NOMO-1 (cell line): ENCODE results near the gene ADAMTSL3.

ENCODE experiments used
- DNase-seq, 2 experiments: peaks; one replicate each; lab custom pipeline; 2025; ENCODE audit not compliant: unreplicated experiment in 2 of 2; lab: John Stamatoyannopoulos, UW

ADAMTSL3 gene

DNA sequence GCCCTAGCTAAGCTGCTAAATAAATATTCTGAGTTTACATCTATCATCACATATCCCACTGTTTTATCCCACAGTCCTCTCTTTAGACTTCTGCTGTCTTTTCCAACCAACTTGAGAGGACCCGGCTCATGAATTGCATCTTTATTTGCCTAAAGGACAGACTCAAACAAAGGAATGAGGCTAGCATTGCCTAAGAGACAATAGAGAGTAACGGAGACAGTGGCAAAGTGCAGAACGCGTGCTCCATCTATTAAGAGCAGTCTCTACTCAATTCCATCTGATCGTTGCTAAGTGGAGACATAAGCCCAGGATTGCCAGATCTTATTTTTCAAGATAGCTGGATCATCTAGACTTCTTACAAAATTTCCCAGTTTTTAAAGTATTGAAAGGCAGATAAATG lies 2.3 kb downstream of the ADAMTSL3 start:
- DNase-seq = no peak

GRCh38 chr15:83656943-83657528 lies 3.1 kb downstream of the ADAMTSL3 start:
- no peak for DNase-seq

GRCh38 chr15:83657549-83657948 lies 3.6 kb downstream of the ADAMTSL3 start:
- no peak for DNase-seq

GRCh38 chr15:83658430-83659416 lies 4.8 kb downstream of the ADAMTSL3 start:
- no peak for DNase-seq

GRCh38 chr15:83659417-83659812 lies 5.5 kb downstream of the ADAMTSL3 start:
- DNase-seq = no peak

DNA sequence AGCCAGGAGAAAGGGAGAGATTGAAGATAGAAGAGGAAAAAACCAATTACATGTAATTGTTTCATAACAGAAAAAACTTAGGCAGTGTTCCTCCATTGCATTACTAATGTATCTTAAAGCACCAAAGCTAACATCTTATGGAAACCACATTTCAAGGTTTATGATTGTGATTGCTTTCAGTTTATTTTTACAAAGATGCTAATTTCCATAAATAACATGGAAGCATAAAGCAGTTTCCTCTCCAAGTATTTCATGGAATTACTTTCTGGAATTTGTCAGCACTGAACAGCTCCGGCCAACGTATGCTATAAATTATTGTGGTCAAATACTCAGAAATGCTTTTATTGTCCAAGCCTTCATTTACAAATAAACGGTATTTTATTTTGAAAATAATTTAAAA lies 11.6 kb downstream of the ADAMTSL3 start:
- no peak for DNase-seq

- no peak for DNase-seq
These were observed 16.8 kb downstream of the ADAMTSL3 start for GRCh38 chr15:83670672-83671229.

GRCh38 chr15:83671603-83672002 lies 17.7 kb downstream of the ADAMTSL3 start:
- DNase-seq = no peak

DNA sequence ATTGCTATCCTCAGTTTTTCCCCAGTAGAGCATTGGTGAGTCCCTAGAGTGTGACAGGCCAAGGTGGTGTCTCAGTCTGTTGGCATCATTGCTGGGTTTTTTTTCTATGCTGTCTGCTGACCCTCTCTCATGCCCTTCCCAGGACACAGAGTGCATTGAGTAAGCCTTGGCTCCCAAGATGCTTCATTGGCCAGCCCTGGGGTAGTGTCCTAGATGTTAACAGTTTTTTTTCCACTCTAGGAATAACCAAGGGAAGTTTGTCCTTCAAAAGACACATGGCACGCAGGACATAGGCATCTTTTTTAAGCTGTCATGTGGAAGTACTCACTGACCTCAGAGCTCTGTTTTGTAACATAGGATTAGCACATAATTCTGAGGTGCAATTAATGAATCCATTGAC lies 19.5 kb downstream of the ADAMTSL3 start:
- no peak for DNase-seq

GRCh38 chr15:83682476-83683088 lies 28.7 kb downstream of the ADAMTSL3 start:
- DNase-seq = no peak

DNA sequence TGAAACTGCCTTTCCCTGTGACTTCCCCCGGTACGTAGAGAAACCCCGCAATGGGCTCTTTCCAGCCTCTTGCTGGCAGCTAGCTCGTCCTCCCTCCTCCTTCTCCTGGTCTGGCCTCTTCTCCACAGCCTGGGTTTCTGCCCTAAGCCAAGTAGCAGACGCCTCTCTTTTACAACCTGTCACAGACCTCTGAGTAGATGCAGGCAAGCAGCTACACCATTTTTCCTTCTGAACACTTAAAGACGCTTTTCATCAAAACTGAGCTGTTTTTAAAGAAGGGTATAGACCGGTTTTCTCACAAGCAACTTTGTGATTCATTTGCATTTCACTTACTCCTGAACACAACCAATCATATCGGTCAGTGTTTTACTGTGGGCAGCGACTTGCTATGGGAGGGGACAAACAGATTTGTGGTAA lies 32.0 kb downstream of the ADAMTSL3 start:
- DNase-seq = no peak

DNA sequence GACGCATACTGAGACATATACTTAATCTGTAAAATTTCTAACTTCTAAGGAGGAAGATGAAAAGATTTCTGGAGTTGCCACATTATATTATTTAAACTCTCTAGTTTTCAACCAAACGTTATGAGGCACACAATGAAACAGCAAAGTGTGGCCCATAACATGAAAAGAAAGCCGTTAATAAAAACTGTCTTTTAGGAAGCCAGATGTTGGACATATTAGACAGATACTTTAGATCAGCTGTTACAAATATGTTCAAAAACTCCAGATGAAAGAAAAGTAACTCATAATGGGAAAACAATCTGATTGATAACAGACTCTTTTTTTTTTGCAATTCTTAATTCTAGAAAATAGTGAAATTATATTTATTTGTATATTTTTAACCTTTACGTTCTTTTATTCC lies 34.3 kb downstream of the ADAMTSL3 start:
- no peak for DNase-seq

DNA sequence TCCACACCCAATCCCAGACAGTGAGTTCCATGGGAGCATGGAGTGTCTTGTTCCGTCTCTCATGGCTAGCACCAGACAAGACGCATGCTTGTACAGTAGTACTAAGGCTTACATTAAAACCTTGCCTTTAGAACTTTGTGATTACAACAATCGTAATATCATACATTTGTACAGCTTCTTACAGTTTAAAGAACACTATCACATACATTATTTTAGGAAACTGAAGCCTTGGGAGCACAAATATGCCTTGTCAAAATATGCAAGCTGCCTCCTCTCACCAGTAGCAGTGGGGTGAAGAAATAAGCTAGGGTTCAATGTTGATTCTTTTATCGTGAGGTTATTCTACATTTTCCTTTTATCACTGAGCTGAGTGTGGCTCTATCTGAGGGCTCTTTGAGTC lies 36.8 kb downstream of the ADAMTSL3 start:
- no peak for DNase-seq

GRCh38 chr15:83692746-83693581 lies 39.0 kb downstream of the ADAMTSL3 start:
- no peak for DNase-seq

DNA sequence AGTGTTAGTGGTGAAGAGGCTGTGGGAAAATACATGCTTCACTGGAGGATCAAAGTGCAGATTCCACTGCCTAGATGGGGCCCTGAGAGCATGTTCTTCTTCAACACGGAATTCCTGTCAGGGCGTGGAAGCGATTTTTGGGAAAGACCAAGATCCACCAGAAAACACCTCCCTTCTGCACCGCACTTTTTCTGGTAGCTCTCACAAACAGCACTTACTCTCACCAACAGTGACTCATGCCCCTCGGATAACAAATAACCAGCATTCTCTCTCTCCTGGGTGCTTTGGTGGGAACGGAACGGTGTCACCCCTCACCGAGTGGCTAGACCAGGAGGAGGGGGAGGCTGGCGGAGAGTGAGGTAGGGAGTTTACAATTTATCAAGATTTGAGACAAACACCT lies 40.1 kb downstream of the ADAMTSL3 start:
- no peak for DNase-seq

- no peak for DNase-seq
These were observed 40.6 kb downstream of the ADAMTSL3 start for GRCh38 chr15:83694536-83694935.

- no peak for DNase-seq
These were observed 41.3 kb downstream of the ADAMTSL3 start for GRCh38 chr15:83695246-83695645.

DNA sequence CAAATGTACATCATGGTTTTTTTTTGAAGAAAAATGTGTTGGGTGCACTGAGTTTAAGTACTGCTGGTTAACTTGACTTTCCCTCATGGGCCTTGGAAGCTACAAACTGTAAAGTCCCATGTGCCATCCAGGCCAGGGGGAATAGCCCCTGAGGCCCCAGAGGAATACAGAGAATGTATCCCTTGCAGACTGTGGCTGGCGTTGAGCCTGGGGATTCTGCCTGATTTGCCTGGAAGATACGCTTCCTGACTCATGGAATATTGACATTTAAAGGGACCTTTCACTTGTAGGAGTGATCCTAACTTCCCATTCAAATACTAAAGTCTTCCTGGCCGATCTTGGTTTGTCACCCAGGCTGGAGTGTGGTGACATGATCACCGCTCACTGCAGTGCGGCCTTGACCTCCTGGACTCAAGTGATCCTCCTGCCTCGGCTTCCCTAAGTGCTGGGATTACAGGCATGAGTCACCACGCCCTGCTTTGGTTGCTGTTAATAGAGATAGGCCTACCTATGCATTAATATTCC lies 42.0 kb downstream of the ADAMTSL3 start:
- no peak for DNase-seq

GRCh38 chr15:83697716-83698115 lies 43.8 kb downstream of the ADAMTSL3 start:
- DNase-seq = no peak

DNA sequence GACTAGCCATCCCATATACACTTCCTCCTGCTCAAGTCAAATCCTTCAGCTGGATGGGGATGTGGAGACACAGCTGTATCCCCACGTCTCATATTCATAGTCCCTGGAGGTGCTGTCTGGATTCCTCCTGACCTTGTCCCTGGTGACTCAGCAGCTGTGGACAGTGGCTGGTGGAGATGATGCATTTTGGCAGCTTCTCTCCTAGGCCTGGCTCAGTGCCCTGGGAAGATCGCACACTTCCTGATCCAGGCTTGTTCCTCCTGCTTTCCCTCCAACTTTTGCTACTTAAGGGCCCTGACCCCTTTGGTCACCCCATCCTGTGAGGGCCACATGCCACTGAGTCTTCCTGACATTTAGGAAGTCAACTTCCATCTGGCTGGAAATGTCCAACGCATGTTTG lies 44.4 kb downstream of the ADAMTSL3 start:
- DNase-seq = no peak
